Activated naive CD4-positive, alpha-beta T cell treated with anti-CD3 and anti-CD28 coated beads, Interleukin-2, amount 50 U/mL, for 16 hours (primary cell): Measurements from ENCODE around the gene MYL6.
"Not testable (repeated sequence)": the region's sequence is repeated elsewhere in the genome, so short reads cannot be mapped to it uniquely, and the experiment has no call there.

Experiments used
- DNase-seq: peaks from one replicate; pipeline ENCODE4 v3.0.0-alpha.2; 2020

The MYL6 gene

DNA sequence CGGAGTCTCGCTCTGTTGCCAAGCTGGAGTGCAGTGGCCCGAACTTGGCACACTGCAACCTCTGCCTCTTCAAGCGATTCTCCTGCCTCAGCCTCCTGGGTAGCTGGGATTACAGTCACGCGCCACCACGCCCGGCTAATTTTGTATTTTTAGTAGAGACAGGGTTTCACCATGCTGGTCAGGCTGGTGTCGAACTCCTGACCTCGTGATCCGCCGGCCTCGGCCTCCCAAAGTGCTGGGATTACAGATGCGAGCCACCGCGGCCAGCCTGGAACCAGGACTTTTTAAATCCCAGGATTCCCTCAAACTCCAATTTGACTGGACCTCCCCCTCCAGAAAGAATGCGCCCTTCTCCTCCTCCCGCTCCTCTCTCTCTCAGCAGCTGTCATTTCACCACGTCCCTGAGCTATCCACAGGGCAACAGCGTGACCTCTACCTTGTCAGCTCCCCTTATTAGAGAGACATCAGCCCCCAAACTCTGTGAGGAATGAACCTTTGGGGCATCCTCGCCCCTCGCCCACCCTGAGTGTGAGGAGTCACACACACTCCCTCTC lies 28.1 kb upstream of the MYL6 start:
- no peak for DNase-seq

DNA sequence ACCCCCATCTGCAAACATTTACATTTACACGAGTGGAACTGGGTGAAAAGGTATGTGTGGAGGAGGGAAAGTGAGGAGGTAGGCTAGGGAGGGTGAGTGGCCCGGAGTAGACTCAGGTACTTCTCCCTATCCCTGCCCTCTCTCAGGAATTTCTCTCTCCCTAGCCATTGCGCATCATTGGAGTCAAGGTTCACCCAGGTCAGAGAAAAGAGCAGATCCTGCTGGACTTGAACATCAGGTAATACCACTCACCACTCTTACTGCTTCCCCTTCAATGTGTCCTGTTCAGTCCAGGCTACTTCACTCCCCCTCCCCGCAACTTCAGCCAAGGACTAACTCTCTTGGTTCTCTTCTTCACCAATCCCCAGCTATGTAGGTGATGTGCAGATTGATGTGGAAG lies 27.3 kb upstream of the MYL6 start:
- no peak for DNase-seq

DNA sequence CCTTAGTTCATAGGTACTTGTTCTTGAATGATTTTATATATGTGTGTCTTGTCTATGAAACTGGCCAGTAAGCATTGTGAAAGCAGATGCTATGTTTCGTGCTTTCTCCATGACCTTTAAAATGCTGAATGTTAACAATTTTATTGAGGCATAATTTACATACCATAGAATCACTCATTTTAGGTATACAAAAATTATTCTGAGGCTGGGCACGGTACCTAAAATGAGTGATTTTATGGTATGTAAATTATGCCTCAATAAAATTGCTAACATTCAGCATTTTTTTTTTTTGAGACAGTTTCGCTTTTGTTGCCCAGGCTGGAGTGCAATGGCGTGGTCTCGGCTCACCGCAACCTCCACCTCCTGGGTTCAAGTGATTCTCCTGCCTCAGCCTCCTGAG lies 23.3 kb upstream of the MYL6 start:
- no peak for DNase-seq

DNA sequence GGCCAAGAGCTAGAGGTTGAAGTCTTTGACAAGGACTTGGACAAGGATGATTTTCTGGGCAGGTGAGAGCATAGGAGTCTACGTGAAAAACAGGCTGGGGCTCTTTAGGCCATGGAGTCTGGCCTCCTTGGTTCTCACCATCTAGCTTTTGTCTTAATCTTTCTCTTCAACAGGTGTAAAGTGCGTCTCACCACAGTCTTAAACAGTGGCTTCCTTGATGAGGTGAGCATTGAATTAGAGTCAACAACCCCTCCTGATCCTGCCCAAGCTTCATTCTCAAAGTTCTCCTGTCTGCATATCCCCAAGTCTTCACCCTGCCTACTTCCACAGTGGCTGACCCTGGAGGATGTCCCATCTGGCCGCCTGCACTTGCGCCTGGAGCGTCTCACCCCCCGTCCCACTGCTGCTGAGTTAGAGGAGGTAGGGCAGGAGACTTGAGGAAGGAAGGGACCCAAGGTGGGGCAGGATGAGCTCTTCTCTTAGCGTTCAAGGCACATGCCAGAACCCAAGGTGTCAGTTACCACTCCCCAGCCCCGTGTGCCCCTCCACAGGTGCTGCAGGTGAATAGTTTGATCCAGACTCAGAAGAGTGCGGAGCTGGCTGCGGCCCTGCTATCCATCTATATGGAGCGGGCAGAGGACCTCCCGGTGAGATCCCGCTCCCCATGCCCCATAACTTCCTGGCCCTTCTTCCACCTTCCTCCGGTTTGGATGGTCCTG lies 20.1 kb upstream of the MYL6 start:
- no peak for DNase-seq

DNA sequence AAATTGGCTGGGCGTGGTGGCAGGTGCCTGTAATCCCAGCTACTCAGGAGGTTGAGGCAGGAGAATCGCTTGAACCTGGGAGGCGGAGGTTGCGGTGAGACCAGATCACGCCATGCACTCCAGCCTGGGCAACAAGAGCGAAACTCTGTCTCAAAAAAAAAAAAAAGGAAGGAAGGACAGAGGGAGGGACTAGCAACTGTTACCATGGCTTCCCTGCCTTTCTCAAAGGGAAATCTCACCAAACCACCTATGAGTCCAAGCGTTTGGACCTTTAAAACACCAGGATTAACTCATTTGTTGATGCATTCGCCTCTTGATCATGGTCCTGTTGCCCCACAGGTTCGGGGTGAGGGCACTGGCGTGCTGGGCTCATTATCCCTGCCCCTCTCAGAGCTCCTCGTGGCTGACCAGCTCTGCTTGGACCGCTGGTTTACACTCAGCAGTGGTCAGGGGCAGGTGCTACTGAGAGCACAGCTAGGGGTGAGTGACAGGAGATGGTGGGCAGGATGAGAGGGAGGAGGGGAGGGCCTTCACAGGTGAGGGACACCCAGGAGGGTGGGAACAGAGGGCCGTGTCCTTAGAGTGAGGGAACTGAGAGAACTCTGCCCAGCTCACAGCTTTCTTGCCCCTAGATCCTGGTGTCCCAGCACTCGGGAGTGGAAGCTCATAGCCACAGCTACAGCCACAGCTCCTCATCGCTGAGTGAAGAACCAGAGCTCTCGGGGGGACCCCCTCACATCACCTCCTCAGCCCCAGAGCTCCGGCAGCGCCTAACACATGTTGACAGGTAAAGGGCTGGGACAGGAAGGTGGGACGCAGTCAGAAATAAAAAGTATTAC lies 16.0 kb upstream of the MYL6 start:
- no peak for DNase-seq

DNA sequence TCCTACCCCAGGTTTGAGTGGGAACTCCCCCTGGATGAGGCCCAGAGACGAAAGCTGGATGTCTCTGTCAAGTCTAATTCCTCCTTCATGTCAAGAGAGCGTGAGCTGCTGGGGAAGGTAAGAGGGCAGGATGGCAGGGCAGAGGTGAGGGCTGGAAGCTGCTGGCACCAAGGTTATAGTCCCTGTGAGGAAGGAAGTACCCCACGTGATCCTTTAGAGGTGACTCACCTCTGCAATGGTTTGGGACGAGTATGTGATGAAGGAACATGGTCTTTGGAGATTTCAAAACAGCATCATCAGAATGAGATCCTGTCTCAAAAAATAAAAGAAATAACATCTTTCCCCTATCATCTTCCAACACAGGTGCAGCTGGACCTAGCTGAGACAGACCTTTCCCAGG lies 14.9 kb upstream of the MYL6 start:
- DNase-seq = no peak

DNA sequence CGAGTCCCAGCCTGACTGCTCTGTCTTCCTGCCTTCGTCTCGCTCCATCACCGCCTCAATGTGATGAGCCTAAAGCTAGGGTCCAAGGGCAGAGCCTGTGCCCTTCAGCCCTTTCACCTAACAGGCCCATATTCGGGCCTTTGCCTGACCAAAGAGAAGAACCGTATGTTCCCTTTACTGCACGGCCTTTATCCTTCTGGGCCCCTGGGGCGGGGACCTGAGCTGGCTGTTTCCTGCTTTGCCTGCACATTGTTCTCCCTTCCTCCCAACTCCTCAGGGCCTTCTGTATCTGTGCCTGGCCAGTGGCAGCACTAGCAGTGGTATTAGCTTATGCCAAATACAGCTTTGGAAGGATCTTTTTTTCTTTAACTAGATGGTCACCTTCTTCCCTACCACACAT lies 14.3 kb upstream of the MYL6 start:
- no peak for DNase-seq

DNA sequence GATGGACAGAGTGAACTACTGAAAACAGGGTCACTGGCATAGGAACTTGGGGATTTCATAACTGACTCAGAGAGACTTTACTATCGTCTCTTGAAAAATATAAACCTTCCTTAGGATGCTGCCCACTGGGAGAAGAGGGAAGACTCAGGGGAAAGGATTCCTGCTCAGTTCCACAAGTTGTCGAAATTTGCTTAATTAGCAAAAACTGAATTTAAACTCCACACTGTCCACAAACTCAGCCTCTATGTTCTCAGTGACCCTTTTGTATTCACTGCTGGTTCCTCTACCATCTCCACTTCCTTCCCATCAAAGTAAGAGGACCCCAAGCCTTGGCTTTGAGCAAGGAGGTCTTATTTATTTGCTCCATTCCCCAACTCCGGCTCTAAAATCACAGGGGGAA lies 12.9 kb upstream of the MYL6 start:
- no peak for DNase-seq

DNA sequence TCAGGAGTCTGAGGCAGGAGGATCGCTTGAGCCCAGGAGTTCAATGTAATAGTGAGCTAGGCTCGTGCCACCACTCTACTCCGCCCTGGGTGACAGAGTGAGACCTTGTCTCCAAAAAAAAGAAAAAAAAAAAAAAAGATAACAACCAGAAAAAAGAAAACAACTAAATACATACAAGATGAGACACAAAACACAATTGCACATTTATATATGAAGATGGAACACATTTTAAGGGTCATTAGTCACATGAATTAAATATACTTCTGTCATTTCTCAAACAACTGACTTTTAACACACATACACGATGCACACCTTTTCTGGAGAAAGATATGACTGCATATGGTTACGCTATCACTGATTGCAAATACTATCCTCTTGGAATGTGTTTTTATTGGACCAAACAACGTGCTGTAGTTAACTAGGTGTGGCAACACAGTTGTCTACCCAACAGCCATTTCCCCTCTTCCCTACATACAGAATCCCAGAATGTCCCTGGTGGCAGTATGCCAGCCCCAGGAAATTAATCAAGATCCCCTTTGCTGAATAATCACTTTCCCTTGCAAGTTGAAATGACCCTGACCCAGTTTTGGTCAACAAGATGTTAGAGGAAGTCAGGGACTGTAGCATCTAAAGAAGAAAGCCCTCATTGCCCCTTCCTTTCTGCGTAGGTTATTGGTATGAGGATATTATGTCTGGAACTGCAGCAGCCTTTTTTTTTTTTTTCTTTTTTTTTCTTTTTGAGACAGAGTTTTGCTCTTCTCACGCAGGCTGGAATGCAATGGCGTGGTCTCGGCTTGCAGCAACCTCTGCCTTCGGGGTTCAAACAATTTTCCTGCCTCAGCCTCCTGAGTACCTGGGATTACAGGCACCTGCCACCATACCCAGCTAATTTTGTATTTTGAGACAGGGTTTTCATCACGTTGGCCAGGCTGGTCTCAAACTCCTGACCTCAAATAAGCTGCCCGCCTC lies 11.4 kb upstream of the MYL6 start:
- DNase-seq = no peak

DNA sequence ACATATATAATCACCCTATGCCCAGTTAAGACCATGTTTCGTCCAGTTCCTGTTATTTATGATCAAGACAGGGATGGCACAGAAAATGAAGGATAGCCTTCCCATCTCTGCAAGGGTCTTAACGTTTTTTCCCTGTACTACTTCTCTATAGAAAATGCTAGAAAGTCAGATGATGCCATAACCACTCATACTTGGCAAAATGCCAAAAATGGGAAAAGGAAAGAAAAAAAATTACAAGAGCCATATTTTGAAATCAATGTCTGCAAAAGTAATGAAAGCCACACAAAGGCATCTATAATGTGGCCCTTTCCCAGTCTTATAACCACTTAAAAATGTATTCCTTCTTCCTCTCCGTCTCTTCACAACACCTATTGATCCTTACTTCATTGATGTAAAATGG lies 7.6 kb upstream of the MYL6 start:
- DNase-seq = no peak

DNA sequence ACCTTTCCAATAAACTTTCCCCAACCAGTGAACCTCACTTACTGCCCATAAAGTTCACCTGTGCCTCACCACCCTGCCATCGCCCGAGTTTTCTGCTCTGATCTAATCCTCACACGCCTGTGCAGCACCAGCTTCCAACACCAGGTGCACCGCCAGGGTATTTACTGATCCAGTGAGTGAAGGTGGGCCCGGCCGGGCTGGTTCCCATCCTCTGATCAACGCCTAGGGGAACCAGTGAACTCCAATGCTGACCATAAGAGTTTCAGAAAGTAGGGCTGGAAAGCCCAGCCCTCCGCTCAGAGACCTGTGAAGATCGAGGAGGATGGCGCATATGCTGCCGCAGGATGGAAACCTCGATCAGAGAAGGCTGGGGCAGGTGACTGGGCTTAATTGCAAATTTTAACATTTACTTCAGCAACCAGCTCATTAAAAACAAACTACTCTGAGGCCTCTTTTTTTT lies 6.5 kb upstream of the MYL6 start:
- peak; percentile 78 for DNase-seq

DNA sequence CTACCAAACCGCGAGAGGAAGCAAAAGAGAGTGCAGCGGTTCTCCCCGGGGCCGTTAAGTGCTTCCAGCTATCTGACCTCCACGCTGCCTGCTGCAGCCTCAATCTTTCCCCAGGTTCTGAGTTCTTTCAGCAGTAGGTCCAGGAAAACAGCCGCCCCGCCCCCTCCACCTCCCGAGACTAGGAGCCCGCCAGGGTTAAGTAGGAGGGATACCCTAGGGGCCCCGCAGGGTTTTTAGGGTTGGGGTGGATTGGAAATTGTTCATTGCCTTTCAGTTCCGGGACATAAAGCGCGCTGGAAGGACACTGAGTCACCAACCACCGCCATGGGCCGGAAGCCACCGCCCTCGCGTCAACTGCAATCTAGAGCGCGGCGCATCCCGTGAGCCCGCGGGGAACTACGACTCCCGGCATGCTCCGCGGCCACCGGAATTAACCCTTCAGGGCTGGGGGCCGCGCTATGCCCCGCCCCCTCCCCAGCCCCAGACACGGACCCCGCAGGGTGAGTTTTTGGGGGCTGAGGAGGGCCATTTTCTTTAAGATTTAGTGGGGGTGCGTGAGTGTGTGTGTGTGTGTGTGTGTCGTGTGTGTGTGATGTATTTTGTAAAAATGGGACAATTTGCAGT lies 5.9 kb upstream of the MYL6 start, which contains the start of gene MYL6B:
TSS of gene MYL6B (plus strand) at position 456 of the 624 bp plus-strand sequence. CDS start 1,332 bp downstream, outside the sequence.
- DNase-seq = peak; percentile 96

DNA sequence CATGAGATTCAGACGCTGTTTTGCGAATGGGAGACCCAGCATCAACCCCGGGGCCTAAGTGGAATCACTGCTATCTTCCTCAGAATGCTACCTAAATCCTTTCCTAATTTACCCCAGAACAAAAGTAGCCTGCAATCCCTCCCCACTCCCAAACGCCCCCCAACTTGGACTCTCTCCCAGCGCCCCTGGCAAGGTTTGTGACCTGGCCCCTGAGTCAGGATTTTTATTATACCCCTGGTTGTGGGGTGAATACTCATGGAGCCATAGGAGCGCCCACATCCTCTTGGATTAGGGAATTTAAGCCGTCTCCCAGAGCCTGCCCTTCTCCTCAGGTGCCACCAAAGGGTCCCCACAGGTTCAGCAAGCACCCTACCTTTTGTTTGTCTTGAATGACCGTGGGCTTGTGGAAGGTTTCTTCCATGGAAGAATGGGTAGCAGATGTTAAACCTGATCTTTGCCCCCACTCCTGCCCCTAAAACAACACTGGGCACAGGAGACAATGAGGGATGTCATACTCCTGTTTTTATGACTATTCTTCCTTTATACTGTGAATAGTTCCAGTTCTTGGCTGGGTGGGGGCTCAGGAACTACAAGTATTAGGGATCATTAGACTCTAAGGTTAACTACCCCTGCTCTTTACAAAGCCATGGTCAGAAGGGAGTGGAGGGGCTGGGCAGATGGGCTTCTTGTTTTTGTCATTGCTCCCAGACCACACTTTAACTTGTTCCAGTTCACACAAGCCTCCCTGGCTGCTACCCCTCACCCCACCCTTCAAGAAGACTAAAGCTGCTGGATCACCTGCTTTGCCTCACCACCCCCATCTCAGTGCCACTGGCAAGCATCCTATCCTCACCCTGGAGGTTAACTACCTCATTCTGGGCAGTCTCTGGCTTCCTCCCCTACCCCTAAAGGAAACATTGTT lies 5.1 kb upstream of the MYL6 start:
- DNase-seq = no peak

DNA sequence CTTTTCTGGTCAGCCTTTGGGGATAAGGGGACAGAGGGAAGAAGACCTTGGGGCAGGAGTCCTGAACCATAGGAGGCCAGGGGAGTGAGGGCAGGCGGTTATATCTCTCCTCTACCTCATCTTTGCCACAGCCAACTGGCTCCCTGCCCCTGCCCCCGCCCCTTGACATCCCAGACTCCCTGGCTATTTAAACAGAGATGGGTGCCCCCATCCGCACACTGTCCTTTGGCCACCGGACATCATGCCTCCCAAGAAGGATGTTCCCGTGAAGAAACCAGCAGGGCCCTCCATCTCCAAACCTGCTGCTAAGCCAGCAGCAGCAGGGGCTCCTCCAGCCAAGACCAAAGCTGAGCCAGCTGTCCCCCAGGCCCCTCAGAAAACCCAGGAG lies 4.5 kb upstream of the MYL6 start:
- no peak for DNase-seq

DNA sequence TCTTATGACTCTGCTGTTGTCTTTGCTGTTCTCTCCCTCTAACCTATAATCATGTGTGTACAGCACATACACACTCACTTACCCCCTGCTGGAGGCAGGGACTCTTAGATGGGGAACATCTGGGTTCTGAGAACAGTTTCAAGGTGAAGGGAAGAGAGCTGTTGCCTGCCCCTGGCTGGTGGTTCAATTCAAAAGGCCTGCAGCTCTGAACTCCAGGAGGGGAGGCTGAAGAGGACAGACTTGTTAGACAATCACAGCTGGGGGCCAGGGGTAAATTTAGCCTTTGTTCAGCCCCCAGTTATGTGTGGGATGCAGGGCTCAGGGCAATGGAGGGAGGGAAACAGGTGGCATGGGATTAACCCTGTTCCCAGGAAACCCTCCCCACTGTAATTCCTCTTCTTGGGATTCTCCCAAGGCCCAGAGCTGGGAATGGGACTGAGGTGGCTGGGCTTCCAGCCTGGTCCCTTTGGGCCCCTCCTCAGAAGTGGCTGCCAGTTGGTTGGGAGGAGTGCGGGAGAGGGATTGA lies 3.9 kb upstream of the MYL6 start:
- DNase-seq = no peak

DNA sequence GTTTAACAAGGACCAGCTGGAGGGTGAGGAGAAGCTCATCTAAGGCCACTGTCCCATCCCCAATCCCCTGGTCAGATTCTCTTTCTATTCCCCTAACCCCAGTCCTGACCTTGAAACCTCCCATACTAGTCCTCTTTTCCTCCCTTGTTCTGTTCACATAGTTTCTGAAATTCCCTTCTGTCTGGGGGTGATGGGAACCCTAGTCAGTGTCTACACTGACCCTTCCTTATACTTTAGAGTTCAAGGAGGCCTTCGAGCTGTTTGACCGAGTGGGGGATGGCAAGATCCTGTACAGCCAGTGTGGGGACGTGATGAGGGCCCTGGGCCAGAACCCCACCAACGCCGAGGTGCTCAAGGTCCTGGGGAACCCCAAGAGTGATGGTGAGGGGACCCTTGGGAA lies 3.3 kb upstream of the MYL6 start:
- DNase-seq = no peak

DNA sequence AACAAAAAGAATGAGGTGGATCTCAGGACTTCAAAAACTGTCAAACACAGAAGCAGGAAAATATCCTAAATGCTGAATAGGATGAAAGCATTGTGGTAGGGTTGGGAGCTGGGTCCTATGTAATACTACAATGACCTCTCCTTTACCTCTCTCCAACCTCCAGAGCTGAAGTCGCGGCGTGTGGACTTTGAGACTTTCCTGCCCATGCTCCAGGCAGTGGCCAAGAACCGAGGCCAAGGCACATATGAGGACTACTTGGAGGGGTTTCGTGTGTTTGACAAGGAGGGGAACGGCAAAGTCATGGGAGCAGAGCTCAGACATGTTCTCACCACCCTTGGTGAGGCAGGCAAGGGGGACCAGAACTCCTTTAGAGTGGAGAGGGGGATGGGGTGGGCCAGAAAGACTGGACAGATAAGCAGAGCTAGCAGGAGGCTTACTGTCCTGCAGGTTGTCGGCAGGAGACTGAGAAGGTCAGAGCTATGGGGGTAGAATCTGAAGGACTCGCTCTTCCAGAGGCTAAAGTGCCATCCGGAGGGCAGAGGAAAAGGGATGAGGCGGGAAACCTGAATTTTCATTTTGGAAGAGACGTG lies 2.8 kb upstream of the MYL6 start:
- DNase-seq = no peak

DNA sequence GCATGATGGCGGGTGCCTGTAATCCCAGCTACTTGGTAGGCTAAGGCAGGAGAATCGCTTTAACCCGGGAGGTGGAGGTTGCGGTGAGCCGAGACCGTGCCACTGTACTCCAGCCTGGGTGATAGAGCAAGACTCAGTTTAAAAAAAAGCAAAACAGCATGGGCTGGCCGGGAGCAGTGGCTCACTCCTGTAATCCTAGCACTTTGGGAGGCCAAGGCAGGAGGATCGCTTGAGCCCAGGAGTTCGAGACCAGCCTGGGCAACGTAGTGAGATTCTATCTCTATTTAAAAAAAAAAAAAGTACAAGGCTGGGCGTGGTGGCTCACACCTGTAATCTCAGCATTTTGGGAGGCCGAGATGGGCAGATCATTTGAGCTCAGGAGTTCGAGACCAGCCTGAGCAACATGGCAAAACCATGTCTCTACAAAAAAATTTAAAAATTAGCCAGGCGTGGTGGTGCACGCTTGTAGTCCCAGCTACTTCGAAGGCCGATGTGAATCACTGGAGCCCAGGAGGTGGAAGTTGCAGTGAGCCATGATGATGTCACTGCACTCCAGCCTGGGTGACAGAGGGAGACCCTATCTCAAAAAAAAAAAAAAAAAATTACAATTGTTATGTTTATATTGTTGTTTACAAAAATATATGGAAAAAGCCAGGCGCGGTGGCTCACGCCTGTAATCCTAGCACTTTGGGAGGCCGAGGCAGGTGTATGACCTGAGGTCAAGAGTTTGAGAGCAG lies 1.5 kb upstream of the MYL6 start:
- not testable (repeated sequence) for DNase-seq

DNA sequence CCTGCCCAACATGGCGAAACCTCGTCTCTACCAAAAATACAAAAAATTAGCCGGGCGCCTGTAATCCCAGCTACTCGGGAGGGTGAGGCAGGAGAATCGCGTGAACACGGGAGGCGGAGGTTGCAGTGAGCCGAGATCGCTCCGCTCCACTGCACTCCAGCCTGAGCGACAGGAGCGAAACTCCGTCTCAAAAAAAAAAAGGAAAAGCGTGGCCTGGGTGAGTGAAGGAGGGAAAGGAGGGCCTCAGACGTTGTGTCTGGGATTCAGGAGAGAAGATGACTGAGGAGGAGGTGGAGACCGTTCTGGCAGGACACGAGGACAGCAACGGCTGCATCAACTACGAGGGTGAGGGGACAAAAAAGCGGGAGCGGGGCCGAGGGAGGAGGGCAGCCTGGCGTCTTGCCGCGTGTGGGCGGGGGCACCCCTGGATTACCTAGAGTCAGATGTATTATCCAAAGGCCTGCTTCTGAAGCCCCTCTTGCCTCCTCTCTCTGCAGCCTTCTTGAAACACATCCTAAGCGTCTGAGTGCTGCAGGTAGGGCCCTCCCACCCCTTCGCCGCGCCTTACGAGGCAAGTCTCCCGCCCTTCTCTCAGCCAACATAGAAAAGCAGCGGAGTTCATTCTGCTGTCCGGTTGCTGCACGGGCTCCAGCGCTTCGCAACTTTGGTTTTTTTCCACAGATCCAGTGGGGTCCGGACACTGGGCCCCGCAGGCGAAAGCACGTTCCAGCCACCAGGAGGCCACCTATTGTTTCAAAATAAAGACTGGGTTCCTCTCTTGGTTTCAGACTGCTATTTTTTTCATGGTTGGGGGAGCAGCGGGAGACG lies 744 bp upstream of the MYL6 start:
- peak; percentile 56 for DNase-seq
